ENCODE measurements around the gene ITIH2.

The ITIH2 gene

GRCh38 chr10:7697426-7697825 lies 5.7 kb upstream of the ITIH2 start:
- POLR2A ChIA-PET, result no interaction called here
- TF ChIP-seq, protein P1, sequence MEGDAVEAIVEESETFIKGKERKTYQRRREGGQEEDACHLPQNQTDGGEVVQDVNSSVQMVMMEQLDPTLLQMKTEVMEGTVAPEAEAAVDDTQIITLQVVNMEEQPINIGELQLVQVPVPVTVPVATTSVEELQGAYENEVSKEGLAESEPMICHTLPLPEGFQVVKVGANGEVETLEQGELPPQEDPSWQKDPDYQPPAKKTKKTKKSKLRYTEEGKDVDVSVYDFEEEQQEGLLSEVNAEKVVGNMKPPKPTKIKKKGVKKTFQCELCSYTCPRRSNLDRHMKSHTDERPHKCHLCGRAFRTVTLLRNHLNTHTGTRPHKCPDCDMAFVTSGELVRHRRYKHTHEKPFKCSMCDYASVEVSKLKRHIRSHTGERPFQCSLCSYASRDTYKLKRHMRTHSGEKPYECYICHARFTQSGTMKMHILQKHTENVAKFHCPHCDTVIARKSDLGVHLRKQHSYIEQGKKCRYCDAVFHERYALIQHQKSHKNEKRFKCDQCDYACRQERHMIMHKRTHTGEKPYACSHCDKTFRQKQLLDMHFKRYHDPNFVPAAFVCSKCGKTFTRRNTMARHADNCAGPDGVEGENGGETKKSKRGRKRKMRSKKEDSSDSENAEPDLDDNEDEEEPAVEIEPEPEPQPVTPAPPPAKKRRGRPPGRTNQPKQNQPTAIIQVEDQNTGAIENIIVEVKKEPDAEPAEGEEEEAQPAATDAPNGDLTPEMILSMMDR (IDR thresholded peaks at IDR 0.05; ENCODE audit: insufficient read depth, low read length, missing control alignments), result no peak
- H3K4me3 ChIP-seq (ENCODE audit: low read depth, low read length), result no peak overlapping the region
- CTCF ChIA-PET, result interaction anchor here (1.1 to 2.3 kb wide), 2 partner anchors 8 to 10 kb away, joined by 3 to 9 read pairs; no protein-coding TSS in a partner anchor
- no peak for DNase-seq (ENCODE audit: low read depth, low spot score)

GRCh38 chr10:7700577-7701125 lies 2.5 kb upstream of the ITIH2 start:
- DNase-seq (ENCODE audit: low read depth, low spot score), result no peak
- ChIA-PET CTCF (no interaction called here), POLR2A (no interaction called here)
- TF ChIP-seq, protein P1 (IDR thresholded peaks at IDR 0.05; ENCODE audit: insufficient read depth, low read length, missing control alignments), result no peak
- no peak overlapping the region for H3K4me3 ChIP-seq (ENCODE audit: low read depth, low read length)

GRCh38 chr10:7701158-7701742 lies 1.9 kb upstream of the ITIH2 start:
- TF ChIP-seq, protein P1 (IDR thresholded peaks at IDR 0.05; ENCODE audit: insufficient read depth, low read length, missing control alignments), result no peak
- H3K4me3 ChIP-seq (ENCODE audit: low read depth, low read length), result no peak overlapping the region
- no peak for DNase-seq (ENCODE audit: low read depth, low spot score)
- ChIA-PET CTCF (no interaction called here), POLR2A (no interaction called here)

- POLR2A ChIA-PET, result no interaction called here
- DNase-seq (ENCODE audit: low read depth, low spot score), result no peak
- TF ChIP-seq, protein P1 (IDR thresholded peaks at IDR 0.05; ENCODE audit: insufficient read depth, low read length, missing control alignments), result no peak
- CTCF ChIA-PET, result no interaction called here
- no peak overlapping the region for H3K4me3 ChIP-seq (ENCODE audit: low read depth, low read length)
Observed at GRCh38 chr10:7702288-7702812, 766 bp upstream of the ITIH2 start.

- H3K4me3 ChIP-seq (ENCODE audit: low read depth, low read length), result no peak overlapping the region
- ChIA-PET POLR2A (no interaction called here), CTCF (interaction anchor here (1.2 kb wide), 1 partner anchor 17 kb away, joined by 6 read pairs; no protein-coding TSS in a partner anchor)
- TF ChIP-seq, protein P1 (IDR thresholded peaks at IDR 0.05; ENCODE audit: insufficient read depth, low read length, missing control alignments), result no peak
- no peak for DNase-seq (ENCODE audit: low read depth, low spot score)
Observed at GRCh38 chr10:7704071-7705016, 1.2 kb downstream of the ITIH2 start.

DNA sequence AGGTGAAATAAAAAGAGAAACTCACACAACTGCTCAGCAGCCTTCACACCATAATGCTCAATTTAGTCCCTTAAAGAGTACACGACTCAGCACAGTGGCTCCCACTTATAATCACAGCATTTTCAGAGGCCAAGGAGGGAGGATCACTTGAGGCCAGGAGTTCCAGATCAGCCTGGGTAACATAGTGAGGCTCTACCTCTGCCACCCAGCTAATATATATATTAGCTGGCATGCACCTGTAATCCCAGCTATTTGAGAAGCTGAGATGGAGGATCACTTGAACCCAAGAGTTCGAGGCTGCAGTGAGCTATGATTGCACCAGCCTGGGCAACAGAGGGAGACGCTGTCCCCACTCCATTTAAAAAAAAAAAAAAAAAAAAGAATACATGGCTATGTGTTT lies 2.2 kb downstream of the ITIH2 start:
- CTCF ChIA-PET, result no interaction called here

More for the DNA sequence above, 2.2 kb downstream of the ITIH2 start:
- no peak for DNase-seq (ENCODE audit: low read depth, low spot score)
- H3K4me3 ChIP-seq (ENCODE audit: low read depth, low read length), result no peak overlapping the region
- TF ChIP-seq, protein P1 (IDR thresholded peaks at IDR 0.05; ENCODE audit: insufficient read depth, low read length, missing control alignments), result no peak
- POLR2A ChIA-PET, result no interaction called here

Measured in AG04449 (cell line).